LNCaP clone FGC (cell line): ENCODE data around the gene FSHR.

ENCODE experiments used
- DNase-seq: peaks from one replicate; pipeline ENCODE4 v3.0.0-alpha.2; 2011; ENCODE audit warnings: low read depth
- H3K4me3 ChIP-seq: 2 replicates; pipeline ENCODE4 v1.5.1; 2011; ENCODE audit warnings: mild to moderate bottlenecking, low read depth, low read length, control low read depth
- TF ChIP-seq, protein P1 (sequence below): IDR thresholded peaks from 2 replicates; pipeline ENCODE4 v1.5.1; 2012; ENCODE audit warnings: mild to moderate bottlenecking; ENCODE audit not compliant: control insufficient read depth, insufficient read depth; ENCODE audit errors: extremely low read depth

Gene FSHR

DNA sequence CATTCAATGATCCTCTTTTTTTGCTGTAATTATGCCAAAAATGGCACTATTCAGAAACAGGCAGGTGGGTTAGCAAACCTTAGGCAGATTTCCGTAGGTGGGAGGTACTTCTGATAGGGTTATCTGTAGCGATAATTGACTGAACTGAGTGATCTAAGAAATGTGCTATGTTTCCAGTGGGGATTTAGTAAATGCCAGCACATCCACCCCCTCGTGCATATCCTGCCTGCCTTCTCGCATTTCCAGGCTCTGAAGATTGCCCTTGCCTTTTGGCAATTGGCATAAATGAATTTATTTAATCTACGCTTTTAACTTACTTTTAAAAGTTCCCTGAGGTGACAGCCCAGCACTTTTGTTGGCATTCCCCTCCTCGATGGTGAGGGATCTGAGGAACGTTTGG is 576 bp upstream of the FSHR start:
- DNase-seq = no peak
- no peak overlapping the region for H3K4me3 ChIP-seq
- TF ChIP-seq, protein P1, sequence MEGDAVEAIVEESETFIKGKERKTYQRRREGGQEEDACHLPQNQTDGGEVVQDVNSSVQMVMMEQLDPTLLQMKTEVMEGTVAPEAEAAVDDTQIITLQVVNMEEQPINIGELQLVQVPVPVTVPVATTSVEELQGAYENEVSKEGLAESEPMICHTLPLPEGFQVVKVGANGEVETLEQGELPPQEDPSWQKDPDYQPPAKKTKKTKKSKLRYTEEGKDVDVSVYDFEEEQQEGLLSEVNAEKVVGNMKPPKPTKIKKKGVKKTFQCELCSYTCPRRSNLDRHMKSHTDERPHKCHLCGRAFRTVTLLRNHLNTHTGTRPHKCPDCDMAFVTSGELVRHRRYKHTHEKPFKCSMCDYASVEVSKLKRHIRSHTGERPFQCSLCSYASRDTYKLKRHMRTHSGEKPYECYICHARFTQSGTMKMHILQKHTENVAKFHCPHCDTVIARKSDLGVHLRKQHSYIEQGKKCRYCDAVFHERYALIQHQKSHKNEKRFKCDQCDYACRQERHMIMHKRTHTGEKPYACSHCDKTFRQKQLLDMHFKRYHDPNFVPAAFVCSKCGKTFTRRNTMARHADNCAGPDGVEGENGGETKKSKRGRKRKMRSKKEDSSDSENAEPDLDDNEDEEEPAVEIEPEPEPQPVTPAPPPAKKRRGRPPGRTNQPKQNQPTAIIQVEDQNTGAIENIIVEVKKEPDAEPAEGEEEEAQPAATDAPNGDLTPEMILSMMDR = no peak

DNA sequence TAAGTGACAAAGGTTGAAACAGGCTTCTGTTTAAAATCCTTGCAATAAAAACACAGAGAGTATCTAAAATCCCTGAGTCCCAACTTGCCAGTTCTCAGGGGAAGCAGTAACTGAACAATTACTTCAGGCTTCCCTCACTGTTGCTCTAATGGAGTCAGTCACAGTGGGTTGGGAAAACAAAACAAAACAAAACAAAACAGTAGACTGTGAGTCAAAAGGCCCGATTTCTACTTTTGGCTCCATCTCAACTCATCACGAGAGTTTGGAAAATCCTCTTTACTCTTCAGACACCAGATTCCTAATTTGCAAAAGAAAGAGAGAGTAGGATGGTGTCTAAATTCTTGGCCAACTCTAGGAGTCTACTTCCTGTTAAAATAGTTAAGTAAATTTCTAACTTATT is 1.1 kb downstream of the FSHR start:
- TF ChIP-seq, protein P1 = no peak
- H3K4me3 ChIP-seq = no peak overlapping the region
- no peak for DNase-seq

- TF ChIP-seq, protein P1 = no peak
- DNase-seq = no peak
- no peak overlapping the region for H3K4me3 ChIP-seq
Measured at GRCh38 chr2:49152824-49153223, 1.5 kb downstream of the FSHR start.

DNA sequence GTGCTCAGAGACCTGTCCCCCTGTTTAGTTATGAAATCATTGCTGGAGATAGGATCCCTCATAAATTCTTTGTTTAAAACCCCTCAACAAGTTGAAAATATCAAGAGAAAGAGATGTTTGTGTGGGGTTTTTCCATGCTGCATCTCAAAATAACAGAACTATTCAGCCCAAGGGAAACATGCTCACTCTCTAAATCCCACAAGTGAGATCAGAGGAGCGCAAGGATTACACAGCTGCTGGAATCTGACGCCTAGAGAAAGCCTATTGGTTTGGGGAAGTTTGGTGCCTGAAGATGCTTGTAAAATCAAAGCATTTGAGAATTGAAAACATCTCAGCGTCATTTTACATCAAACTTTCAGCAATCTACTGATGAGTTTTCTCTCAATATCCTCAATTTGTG is 7.9 kb downstream of the FSHR start:
- no peak overlapping the region for H3K4me3 ChIP-seq
- no peak for DNase-seq
- TF ChIP-seq, protein P1 = no peak

DNA sequence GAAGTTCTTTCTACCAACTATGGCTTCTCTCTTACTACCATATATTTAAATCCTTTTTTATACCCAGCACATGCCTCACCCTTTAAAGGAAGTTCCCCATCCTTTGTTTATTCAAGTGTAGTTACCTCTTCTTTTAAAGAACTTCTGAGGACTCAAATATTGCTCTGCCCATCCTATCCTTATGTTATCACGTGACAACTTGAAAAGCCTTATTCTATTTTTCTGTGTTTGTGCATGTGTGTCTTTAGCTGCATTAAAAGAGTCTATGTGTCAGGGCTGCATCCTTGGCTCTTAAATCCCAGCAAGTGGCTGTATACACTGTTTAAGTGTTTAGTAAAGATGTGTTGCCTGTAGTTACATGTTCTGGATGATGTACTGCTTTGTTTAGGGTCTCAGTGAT is 22.5 kb downstream of the FSHR start:
- no peak overlapping the region for H3K4me3 ChIP-seq
- no peak for DNase-seq
- TF ChIP-seq, protein P1 = no peak

DNA sequence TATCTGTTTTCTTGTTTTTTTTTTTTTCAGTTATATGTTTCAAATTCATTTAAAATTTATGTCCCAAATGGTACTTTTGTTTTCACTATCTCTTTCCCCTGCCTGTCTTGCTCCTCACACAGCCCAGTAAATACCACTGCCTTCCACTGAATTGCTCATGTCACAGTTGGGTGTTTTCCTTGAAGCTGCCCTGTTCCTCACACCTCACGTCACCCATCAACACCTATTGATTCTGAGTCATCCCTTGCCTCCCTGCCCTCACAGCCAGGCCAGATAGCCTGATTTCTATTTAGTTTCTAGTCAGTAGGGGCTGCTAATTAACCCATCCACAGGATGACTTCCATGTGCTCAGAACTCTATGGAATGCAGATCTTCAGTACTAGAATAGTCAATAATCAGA is 25.3 kb downstream of the FSHR start:
- TF ChIP-seq, protein P1 = no peak
- no peak for DNase-seq
- H3K4me3 ChIP-seq = no peak overlapping the region

DNA sequence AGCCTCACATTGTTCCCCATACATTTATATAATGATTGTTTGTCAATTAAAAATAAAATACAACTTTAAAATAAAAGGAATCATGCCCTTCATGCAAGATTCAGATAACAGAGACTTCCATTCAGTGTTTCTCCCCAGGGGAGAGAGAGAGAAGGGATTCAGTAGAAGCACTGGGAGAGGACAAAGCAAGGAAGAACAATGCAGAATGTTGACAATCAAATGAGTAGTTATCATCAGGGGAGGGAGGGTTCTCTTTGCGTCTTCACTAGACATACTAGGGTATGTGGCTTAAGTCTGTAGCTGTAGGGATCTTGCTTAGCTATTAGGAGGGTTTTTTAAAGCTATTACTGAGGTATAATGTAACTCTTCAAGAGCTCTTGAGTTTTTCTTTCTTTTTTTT is 30.7 kb downstream of the FSHR start:
- DNase-seq = no peak
- H3K4me3 ChIP-seq = no peak overlapping the region
- TF ChIP-seq, protein P1 = no peak
